ENCODE data around the gene FBN1.

The FBN1 gene

GRCh38 chr15:48501208-48501607 lies 144.3 kb downstream of the FBN1 start:
- no peak for DNase-seq

- DNase-seq, result no peak
Observed at GRCh38 chr15:48500595-48500994, 144.9 kb downstream of the FBN1 start.

GRCh38 chr15:48499978-48500377 lies 145.5 kb downstream of the FBN1 start:
- DNase-seq, result no peak

- no peak for DNase-seq
Observed at GRCh38 chr15:48498828-48499227, 146.7 kb downstream of the FBN1 start.

- DNase-seq, result no peak
Observed at GRCh38 chr15:48494631-48495030, 150.9 kb downstream of the FBN1 start.

- DNase-seq, result no peak
Observed at GRCh38 chr15:48493763-48494225, 151.7 kb downstream of the FBN1 start.

- no peak for DNase-seq
Observed at GRCh38 chr15:48493084-48493762, 152.3 kb downstream of the FBN1 start.

GRCh38 chr15:48486228-48486627 lies 159.3 kb downstream of the FBN1 start:
- DNase-seq, result no peak

GRCh38 chr15:48481802-48482201 lies 163.7 kb downstream of the FBN1 start:
- DNase-seq, result no peak

- DNase-seq, result no peak
Observed at GRCh38 chr15:48479751-48480150, 165.8 kb downstream of the FBN1 start.

- no peak for DNase-seq
Observed at GRCh38 chr15:48478581-48478980, 166.9 kb downstream of the FBN1 start.

- no peak for DNase-seq
Observed at GRCh38 chr15:48477795-48478360, 167.6 kb downstream of the FBN1 start.

- no peak for DNase-seq
Observed at GRCh38 chr15:48475600-48476395, 169.7 kb downstream of the FBN1 start.

GRCh38 chr15:48473667-48474066 lies 171.8 kb downstream of the FBN1 start:
- no peak for DNase-seq

- no peak for DNase-seq
Observed at GRCh38 chr15:48472756-48473155, 172.8 kb downstream of the FBN1 start.

- DNase-seq, result no peak
Observed at GRCh38 chr15:48471073-48471472, 174.4 kb downstream of the FBN1 start.

GRCh38 chr15:48470096-48470495 lies 175.4 kb downstream of the FBN1 start:
- DNase-seq, result no peak

GRCh38 chr15:48469681-48470080 lies 175.8 kb downstream of the FBN1 start:
- no peak for DNase-seq

- no peak for DNase-seq
Observed at GRCh38 chr15:48469271-48469670, 176.2 kb downstream of the FBN1 start.

- DNase-seq, result no peak
Observed at GRCh38 chr15:48467801-48468200, 177.7 kb downstream of the FBN1 start.

- DNase-seq, result no peak
Observed at GRCh38 chr15:48466820-48467219, 178.7 kb downstream of the FBN1 start.

GRCh38 chr15:48466079-48466478 lies 179.4 kb downstream of the FBN1 start:
- DNase-seq, result no peak

- DNase-seq, result no peak
Observed at GRCh38 chr15:48465410-48465809, 180.1 kb downstream of the FBN1 start.

- DNase-seq, result no peak
Observed at GRCh38 chr15:48463366-48463880, 182.1 kb downstream of the FBN1 start.

All from stimulated activated CD4-positive, alpha-beta T cell treated with anti-CD3 and anti-CD28 coated beads, Interleukin-2, amount 100 ng/mL, for 24 hours (primary cell).